Stomach (tissue), 9 donors: ENCODE results near the gene ABI3BP. TPM values are rescaled to one million over a fixed set of nuclear protein-coding genes. Genes with fewer than 3 reads are reported as not detected.
A peak's percentile ranks its signal among the peaks of the same experiment; 100 is the strongest.

ENCODE experiments used
- DNase-seq, 2 donors: peaks; one replicate each; pipeline versions ENCODE4 v3.0.0 to v3.0.0-alpha.2; 2013 to 2019
- H3K27ac ChIP-seq, 5 donors: fragments of 200-600 bp in 4 of 5; sonication (generic) in 4 of 5; one replicate each; pipeline ENCODE4 v1.5.1; 2013 to 2019; ENCODE audit warnings: mild to moderate bottlenecking in 1 of 5, moderate library complexity in 1 of 5
- H3K27me3 ChIP-seq, 3 donors: fragments of 200-600 bp; sonication (generic); one replicate each; pipeline ENCODE4 v1.5.1; 2017 to 2019; ENCODE audit warnings: mixed run types in 1 of 3
- H3K36me3 ChIP-seq, 4 donors: fragments of 200-600 bp; sonication (generic); 1 replicate in 3 of 4; 2 replicates in 1 of 4; pipeline ENCODE4 v1.5.1; 2016 to 2019
- H3K4me1 ChIP-seq, 4 donors: fragments of 200-600 bp; sonication (generic); one replicate each; pipeline ENCODE4 v1.5.1; 2016 to 2019
- H3K4me3 ChIP-seq, 4 donors: fragments of 200-600 bp; sonication (generic) in 3 of 4; one replicate each; pipeline ENCODE4 v1.5.1; 2016 to 2019; ENCODE audit warnings: mild to moderate bottlenecking in 1 of 4
- H3K9me3 ChIP-seq, 4 donors: fragments of 200-600 bp; sonication (generic); one replicate each; pipeline ENCODE4 v1.5.1; 2016 to 2019
- EP300 ChIP-seq: sonication (generic); formaldehyde crosslinking; IDR thresholded peaks from one replicate; pipeline ENCODE4 v1.6.1; 2017; ENCODE audit warnings: antibody characterized with exemption
- POLR2A ChIP-seq, 4 donors: fragments of 450-650 bp; IDR thresholded peaks; one replicate each; pipeline ENCODE4 v1.6.1; 2016; ENCODE audit warnings: antibody characterized with exemption in 4 of 4, control low read depth in 2 of 4, mild to moderate bottlenecking in 1 of 4, moderate library complexity in 1 of 4
- POLR2AphosphoS5 ChIP-seq, 3 donors: sonication (generic); formaldehyde crosslinking; IDR thresholded peaks; one replicate each; pipeline ENCODE4 v1.6.1; 2016; ENCODE audit warnings: antibody characterized with exemption in 3 of 3
- WGBS, 5 donors: extraction: QIAGEN DNeasy Blood & Tissue Kit in 3 of 5; methylation state at CpG; one replicate each; pipeline versions ENCODE4 v1.1.5 to v1.1.7; 2013 to 2018; 5-methylcytosine and 5-hydroxymethylcytosine counted together
- intact Hi-C: fragments of 100-400 bp; cut with DNase I; formaldehyde crosslinking; loops from one replicate; pipeline ENCODE4 v1.15.1; 2023; ENCODE audit warnings: low total_unique reads
- polyA plus RNA-seq, 3 donors: library from polyadenylated mRNA; stranded (reverse); fragments of 200-250 nt; gene quantifications; one replicate each; pipeline ENCODE4 v1.2.3, GENCODE V29; 2013
- total RNA-seq, 5 donors: library from RNA; depleted of rRNA; stranded (reverse); fragments of >200 nt; gene quantifications; one replicate each; pipeline versions ENCODE4 v1.1.0 to v1.2.3, GENCODE V29; 2014 to 2016
- TF ChIP-seq, protein P1 (sequence below), 7 experiments: fragments of 450-650 bp in 4 of 7; fragments of 200-600 bp in 3 of 7; sonication (generic) in 3 of 7; IDR thresholded peaks; one replicate each; pipeline ENCODE4 v1.5.1; 2016 to 2019; ENCODE audit warnings: antibody characterized with exemption in 7 of 7, control low read depth in 2 of 7, mild to moderate bottlenecking in 1 of 7
- donor health status: healthy with polysubstance abuse.
- donor health status: Bipolar disorder and iron deficiency.
- donor health status: healthy.

Gene ABI3BP
- total and polyA plus RNA-seq, 8 donors: 1.5 to 252 (median 21.7) TPM

DNA sequence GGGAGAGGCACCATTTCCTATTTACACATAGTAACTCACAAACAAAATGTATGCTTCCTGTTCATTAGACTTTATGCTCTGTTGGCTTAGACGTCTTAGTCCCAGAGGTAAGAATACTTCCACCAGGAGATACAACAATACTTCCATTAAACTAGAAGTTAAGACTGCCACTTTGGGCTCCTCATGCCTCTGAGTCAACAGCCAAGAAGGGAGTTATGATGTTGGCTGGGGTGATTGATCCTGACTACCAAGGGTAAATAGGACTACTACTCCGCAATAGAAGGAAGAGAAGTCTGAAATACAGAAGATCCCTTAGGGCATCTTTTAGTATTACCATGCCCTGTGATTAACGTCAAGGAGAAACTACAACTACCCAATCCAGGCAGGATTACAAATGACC is 43.5 kb upstream of the ABI3BP start:
- Histone ChIP-seq H3K27me3 (no peaks in the 10 kb centered on the region), H3K27ac (no peak overlapping the region), H3K36me3 (no peaks in the 10 kb centered on the region), H3K4me3 (no peak overlapping the region), H3K4me1 (peaks cover 0 to 5% (median 2%) of the 10 kb centered on the region in 4 donors), H3K9me3 (peaks cover 0 to 6% (median 0%) of the 10 kb centered on the region in 4 donors)
- WGBS, 5 donors: 82 to 85% (median 84%) methylated on average over 3 of the region's 3 CpGs
- no peak for DNase-seq
- TF ChIP-seq, protein P1, sequence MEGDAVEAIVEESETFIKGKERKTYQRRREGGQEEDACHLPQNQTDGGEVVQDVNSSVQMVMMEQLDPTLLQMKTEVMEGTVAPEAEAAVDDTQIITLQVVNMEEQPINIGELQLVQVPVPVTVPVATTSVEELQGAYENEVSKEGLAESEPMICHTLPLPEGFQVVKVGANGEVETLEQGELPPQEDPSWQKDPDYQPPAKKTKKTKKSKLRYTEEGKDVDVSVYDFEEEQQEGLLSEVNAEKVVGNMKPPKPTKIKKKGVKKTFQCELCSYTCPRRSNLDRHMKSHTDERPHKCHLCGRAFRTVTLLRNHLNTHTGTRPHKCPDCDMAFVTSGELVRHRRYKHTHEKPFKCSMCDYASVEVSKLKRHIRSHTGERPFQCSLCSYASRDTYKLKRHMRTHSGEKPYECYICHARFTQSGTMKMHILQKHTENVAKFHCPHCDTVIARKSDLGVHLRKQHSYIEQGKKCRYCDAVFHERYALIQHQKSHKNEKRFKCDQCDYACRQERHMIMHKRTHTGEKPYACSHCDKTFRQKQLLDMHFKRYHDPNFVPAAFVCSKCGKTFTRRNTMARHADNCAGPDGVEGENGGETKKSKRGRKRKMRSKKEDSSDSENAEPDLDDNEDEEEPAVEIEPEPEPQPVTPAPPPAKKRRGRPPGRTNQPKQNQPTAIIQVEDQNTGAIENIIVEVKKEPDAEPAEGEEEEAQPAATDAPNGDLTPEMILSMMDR (IDR thresholded peaks at IDR 0.05): no peak
- TF ChIP-seq POLR2AphosphoS5 (IDR thresholded peaks at IDR 0.05) (no peak), POLR2A (IDR thresholded peaks at IDR 0.05) (no peak), EP300 (no peak)
- intact Hi-C loops: no loop called here

DNA sequence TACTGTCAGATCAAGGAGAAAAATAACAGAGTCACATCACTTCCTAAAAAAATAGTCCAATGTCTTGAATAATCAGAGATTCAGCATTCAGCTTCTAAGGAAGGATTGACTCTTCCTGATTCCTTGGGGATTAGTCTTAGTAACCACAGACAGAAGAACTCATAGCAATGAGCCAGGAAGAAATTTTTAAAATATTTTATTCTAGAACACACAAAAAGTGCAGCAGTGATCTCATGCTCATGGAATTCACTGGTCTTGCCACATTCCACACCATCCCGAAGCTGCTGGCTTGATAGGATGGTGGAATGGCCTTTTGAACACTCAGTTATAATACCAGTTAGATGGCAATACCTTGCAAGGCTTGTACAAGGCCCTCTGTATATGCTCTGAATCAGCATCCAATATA is 43.0 kb upstream of the ABI3BP start:
- intact Hi-C loops: no loop called here
- no peaks in the 10 kb centered on the region for H3K27me3 ChIP-seq
- H3K4me1 ChIP-seq: peaks cover 0 to 5% (median 2%) of the 10 kb centered on the region in 4 donors
- peaks cover 0 to 6% (median 0%) of the 10 kb centered on the region in 4 donors for H3K9me3 ChIP-seq
- WGBS, 5 donors: 20 to 34% (median 22%) methylated on average over 1 of the region's 1 CpG
- H3K4me3 ChIP-seq: no peak overlapping the region
- TF ChIP-seq POLR2AphosphoS5 (IDR thresholded peaks at IDR 0.05): peak in 1 of 3 donors; percentile 7
- TF ChIP-seq, protein P1 (IDR thresholded peaks at IDR 0.05): no peak
- H3K36me3 ChIP-seq: no peaks in the 10 kb centered on the region
- H3K27ac ChIP-seq: peak overlapping the region in 1 of 5 donors; percentile 3
- peak in 1 of 2 donors; percentile 53 for DNase-seq

DNA sequence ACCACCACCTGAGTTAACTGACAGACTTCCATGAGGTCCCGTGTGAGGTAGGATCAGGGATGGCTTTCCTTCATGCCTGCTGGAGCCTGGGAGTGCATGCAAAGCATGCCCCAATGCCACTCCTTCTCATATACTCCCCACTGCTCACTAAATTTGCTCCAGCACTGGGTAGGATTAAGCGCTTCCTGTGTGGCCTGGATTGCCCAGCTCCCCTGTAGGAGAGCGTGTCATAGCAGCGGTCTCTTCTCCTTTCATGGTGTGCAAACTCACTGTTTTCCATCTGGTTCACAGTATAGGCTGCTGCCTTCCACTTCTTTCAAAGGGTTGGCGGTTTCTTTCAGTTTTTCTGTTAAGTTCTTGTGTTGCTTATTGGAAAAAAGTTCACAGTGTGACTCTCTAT is 34.1 kb upstream of the ABI3BP start:
- TF ChIP-seq EP300: no peak
- TF ChIP-seq POLR2A (IDR thresholded peaks at IDR 0.05): no peak
- TF ChIP-seq, protein P1 (IDR thresholded peaks at IDR 0.05): no peak
- no peak for TF ChIP-seq POLR2AphosphoS5 (IDR thresholded peaks at IDR 0.05)
- Histone ChIP-seq H3K27me3 (no peaks in the 10 kb centered on the region), H3K9me3 (peaks cover 0 to 16% (median 5%) of the 10 kb centered on the region in 4 donors), H3K4me3 (no peak overlapping the region), H3K4me1 (no peaks in the 10 kb centered on the region), H3K36me3 (no peaks in the 10 kb centered on the region), H3K27ac (no peak overlapping the region)
- WGBS, 5 donors: 81 to 95% (median 92%) methylated on average over 5 of the region's 5 CpGs
- intact Hi-C loops: no loop called here
- DNase-seq: no peak

DNA sequence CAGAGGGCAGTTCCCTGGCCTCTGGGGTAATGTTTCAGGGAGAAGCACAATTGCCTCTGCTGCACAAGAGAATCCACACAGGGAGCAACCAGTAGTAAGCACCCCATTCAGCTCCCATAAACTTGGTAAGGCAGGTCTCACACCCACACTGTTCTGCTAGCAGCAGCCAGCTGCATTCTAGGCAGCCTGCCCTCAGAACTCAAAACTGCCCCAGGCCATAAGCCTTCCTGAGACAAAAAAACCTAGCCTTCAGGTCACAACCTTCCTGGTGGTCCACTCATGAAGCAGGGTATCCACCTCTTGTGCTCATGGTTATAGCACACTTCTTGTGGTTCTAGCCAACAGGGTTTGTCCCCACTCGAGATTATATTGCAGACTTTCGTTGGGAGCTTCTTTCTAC is 33.7 kb upstream of the ABI3BP start:
- H3K36me3 ChIP-seq: no peaks in the 10 kb centered on the region
- DNase-seq: no peak
- no peaks in the 10 kb centered on the region for H3K27me3 ChIP-seq
- no peak overlapping the region for H3K27ac ChIP-seq
- no peaks in the 10 kb centered on the region for H3K4me1 ChIP-seq
- WGBS, 5 donors: 67 to 88% (median 78%) methylated on average over 2 of the region's 2 CpGs
- TF ChIP-seq POLR2AphosphoS5 (IDR thresholded peaks at IDR 0.05): no peak
- TF ChIP-seq, protein P1 (IDR thresholded peaks at IDR 0.05): no peak
- no peak for TF ChIP-seq POLR2A (IDR thresholded peaks at IDR 0.05)
- TF ChIP-seq EP300: no peak
- no peak overlapping the region for H3K4me3 ChIP-seq
- intact Hi-C loops: no loop called here
- H3K9me3 ChIP-seq: peaks cover 0 to 16% (median 3%) of the 10 kb centered on the region in 4 donors
